A673 (cell line): Measurements from ENCODE around the gene DHX57.

Experiments used
- EZH2 ChIP-seq: fragments of 200-600 bp; sonication (generic); IDR thresholded peaks from 2 replicates; pipeline ENCODE4 v1.6.1; 2017; ENCODE audit warnings: borderline replicate concordance, low read depth, mild to moderate bottlenecking, mixed read lengths, antibody characterized with exemption, low read length; ENCODE audit not compliant: poor library complexity, severe bottlenecking
- TF ChIP-seq, protein P1 (sequence below): fragments of 300-800, 200-600 bp; sonication (generic); conservative IDR thresholded peaks from 2 replicates; pipeline ENCODE4 v1.5.1; 2017; ENCODE audit warnings: low read depth, mild to moderate bottlenecking, antibody characterized with exemption, low read length, moderate library complexity, mixed read lengths

DNA sequence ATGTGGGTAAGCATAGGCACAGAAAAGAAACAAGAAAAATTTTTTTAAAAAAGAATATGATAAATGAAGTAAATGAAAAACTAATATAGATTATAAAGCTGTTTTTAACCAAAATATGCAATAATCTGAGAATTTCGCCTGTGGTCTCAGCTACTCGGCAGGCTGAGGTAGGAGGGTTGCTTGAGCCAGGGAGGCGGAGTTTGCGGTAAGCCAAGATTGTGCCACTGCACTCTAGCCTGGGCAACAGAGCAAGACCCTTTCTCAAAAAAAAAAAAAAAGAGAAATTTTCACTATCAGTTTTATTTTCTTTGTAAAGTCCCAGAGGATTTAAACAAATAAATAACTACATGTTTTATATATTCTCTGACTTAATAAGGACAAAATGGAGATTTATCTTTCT lies 47.3 kb downstream of the DHX57 start:
- TF ChIP-seq, protein P1, sequence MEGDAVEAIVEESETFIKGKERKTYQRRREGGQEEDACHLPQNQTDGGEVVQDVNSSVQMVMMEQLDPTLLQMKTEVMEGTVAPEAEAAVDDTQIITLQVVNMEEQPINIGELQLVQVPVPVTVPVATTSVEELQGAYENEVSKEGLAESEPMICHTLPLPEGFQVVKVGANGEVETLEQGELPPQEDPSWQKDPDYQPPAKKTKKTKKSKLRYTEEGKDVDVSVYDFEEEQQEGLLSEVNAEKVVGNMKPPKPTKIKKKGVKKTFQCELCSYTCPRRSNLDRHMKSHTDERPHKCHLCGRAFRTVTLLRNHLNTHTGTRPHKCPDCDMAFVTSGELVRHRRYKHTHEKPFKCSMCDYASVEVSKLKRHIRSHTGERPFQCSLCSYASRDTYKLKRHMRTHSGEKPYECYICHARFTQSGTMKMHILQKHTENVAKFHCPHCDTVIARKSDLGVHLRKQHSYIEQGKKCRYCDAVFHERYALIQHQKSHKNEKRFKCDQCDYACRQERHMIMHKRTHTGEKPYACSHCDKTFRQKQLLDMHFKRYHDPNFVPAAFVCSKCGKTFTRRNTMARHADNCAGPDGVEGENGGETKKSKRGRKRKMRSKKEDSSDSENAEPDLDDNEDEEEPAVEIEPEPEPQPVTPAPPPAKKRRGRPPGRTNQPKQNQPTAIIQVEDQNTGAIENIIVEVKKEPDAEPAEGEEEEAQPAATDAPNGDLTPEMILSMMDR = no peak
- no peak for TF ChIP-seq EZH2
